Caco-2 (cell line): ENCODE measurements around the gene MTCL3.

Source experiments
- BruUV-seq: library from RNA; stranded (reverse); fragments of 400-500 nt; replicated peaks from 2 replicates; lab custom pipeline; 2021; lab: Mats Ljungman, UMichigan
- CTCF ChIA-PET: fragments of 300-600 bp; sonication (Branson Sonifier 250); formaldehyde crosslinking; loops from one replicate; lab custom pipeline; 2022; ENCODE audit warnings: antibody characterized with exemption; lab: Charles Lee
- POLR2A ChIA-PET: fragments of 300-600 bp; sonication (Branson Sonifier 250); formaldehyde crosslinking; loops from one replicate; lab custom pipeline; 2022; ENCODE audit warnings: antibody characterized with exemption; lab: Charles Lee
- DNase-seq, 2 experiments: peaks; one replicate each; pipeline versions ENCODE4 v3.0.0 to v3.0.0-alpha.2; 2020 to 2022
- H3K27me3 ChIP-seq: replicated peaks from 2 replicates; pipeline ENCODE4 v1.6.0; 2011; ENCODE audit warnings: low read length; ENCODE audit not compliant: control insufficient read depth, insufficient read depth
- H3K36me3 ChIP-seq: 2 replicates; pipeline ENCODE4 v1.5.1; 2011; ENCODE audit warnings: low read length; ENCODE audit not compliant: control insufficient read depth, insufficient read depth
- H3K4me1 ChIP-seq: fragments of 250-450 bp; sonication (Bioruptor Pico); 2 replicates; pipeline ENCODE4 v1.5.1; 2020; ENCODE audit warnings: mild to moderate bottlenecking
- H3K4me3 ChIP-seq: 2 replicates; pipeline ENCODE4 v1.5.1; 2011; ENCODE audit warnings: low read depth, mild to moderate bottlenecking, control low read depth, low read length
- H3K9me3 ChIP-seq: fragments of 250-450 bp; sonication (Bioruptor Pico); 2 replicates; pipeline ENCODE4 v1.5.1; 2020; ENCODE audit warnings: mild to moderate bottlenecking, moderate library complexity
- H3K27ac Mint-ChIP-seq: one replicate; pipeline ENCODE4 v1.8.0; 2022; ENCODE audit warnings: mixed read lengths; ENCODE audit not compliant: unreplicated experiment
- H3K27me3 Mint-ChIP-seq: one replicate; pipeline ENCODE4 v1.8.0; 2022; ENCODE audit warnings: mixed read lengths; ENCODE audit not compliant: insufficient read depth, unreplicated experiment
- H3K36me3 Mint-ChIP-seq: one replicate; pipeline ENCODE4 v1.8.0; 2022; ENCODE audit warnings: mild to moderate bottlenecking, mixed read lengths; ENCODE audit not compliant: insufficient read depth, unreplicated experiment
- H3K4me1 Mint-ChIP-seq: one replicate; pipeline ENCODE4 v1.8.0; 2022; ENCODE audit warnings: low read depth, mixed read lengths; ENCODE audit not compliant: unreplicated experiment
- H3K4me3 Mint-ChIP-seq: one replicate; pipeline ENCODE4 v1.8.0; 2022; ENCODE audit warnings: mild to moderate bottlenecking, moderate library complexity, mixed read lengths; ENCODE audit not compliant: unreplicated experiment
- H3K9me3 Mint-ChIP-seq: one replicate; pipeline ENCODE4 v1.8.0; 2022; ENCODE audit warnings: mixed read lengths; ENCODE audit not compliant: unreplicated experiment
- intact Hi-C: fragments of 100-400 bp; cut with micrococcal nuclease; formaldehyde crosslinking; loops from one replicate; pipeline ENCODE4 v1.10.0; 2022; ENCODE audit not compliant: unreplicated experiment
- TF ChIP-seq, protein P1 (sequence below), 2 experiments: fragments of 200-600 bp in 1 of 2; IDR thresholded peaks; 1 replicate in 1 of 2; 2 replicates in 1 of 2; pipeline versions ENCODE4 v1.5.1 to v1.8.0; 2011 to 2022; ENCODE audit warnings: antibody characterized with exemption in 1 of 2, control low read depth in 1 of 2, inconsistent platforms in 1 of 2, low read depth in 1 of 2, low read length in 1 of 2, mild to moderate bottlenecking in 1 of 2, moderate library complexity in 1 of 2; ENCODE audit not compliant: insufficient read depth in 1 of 2, severe bottlenecking in 1 of 2, unreplicated experiment in 1 of 2

The MTCL3 gene

GRCh38 chr6:127458222-127458621 is 60.9 kb downstream of the MTCL3 start:
- Histone ChIP-seq H3K36me3 (no peaks in the 10 kb centered on the region), H3K4me1 (no peaks in the 10 kb centered on the region), H3K9me3 (no peaks in the 10 kb centered on the region), H3K4me3 (no peak overlapping the region), H3K27me3 (no peaks in the 10 kb centered on the region)
- H3K27me3 Mint-ChIP-seq, result peaks cover 7% of the 10 kb centered on the region
- POLR2A ChIA-PET, result no interaction called here
- CTCF ChIA-PET, result no interaction called here
- H3K36me3 Mint-ChIP-seq, result no peaks in the 10 kb centered on the region
- DNase-seq, result no peak
- H3K9me3 Mint-ChIP-seq, result no peaks in the 10 kb centered on the region
- BruUV-seq, result no TSS peak
- TF ChIP-seq, protein P1, sequence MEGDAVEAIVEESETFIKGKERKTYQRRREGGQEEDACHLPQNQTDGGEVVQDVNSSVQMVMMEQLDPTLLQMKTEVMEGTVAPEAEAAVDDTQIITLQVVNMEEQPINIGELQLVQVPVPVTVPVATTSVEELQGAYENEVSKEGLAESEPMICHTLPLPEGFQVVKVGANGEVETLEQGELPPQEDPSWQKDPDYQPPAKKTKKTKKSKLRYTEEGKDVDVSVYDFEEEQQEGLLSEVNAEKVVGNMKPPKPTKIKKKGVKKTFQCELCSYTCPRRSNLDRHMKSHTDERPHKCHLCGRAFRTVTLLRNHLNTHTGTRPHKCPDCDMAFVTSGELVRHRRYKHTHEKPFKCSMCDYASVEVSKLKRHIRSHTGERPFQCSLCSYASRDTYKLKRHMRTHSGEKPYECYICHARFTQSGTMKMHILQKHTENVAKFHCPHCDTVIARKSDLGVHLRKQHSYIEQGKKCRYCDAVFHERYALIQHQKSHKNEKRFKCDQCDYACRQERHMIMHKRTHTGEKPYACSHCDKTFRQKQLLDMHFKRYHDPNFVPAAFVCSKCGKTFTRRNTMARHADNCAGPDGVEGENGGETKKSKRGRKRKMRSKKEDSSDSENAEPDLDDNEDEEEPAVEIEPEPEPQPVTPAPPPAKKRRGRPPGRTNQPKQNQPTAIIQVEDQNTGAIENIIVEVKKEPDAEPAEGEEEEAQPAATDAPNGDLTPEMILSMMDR (IDR thresholded peaks at IDR 0.05; ENCODE audit: insufficient read depth in 1 of 2, low read depth in 1 of 2, low read length in 1 of 2, severe bottlenecking in 1 of 2, unreplicated experiment in 1 of 2), result no peak
- intact Hi-C loops, result no loop called here
- H3K4me1 Mint-ChIP-seq, result no peaks in the 10 kb centered on the region
- H3K4me3 Mint-ChIP-seq, result no peak overlapping the region
- H3K27ac Mint-ChIP-seq, result no peak overlapping the region

- no TSS peak for BruUV-seq
- H3K27me3 Mint-ChIP-seq, result peaks cover 7% of the 10 kb centered on the region
- Histone ChIP-seq H3K4me3 (no peak overlapping the region), H3K4me1 (no peaks in the 10 kb centered on the region), H3K27me3 (no peaks in the 10 kb centered on the region), H3K36me3 (no peaks in the 10 kb centered on the region), H3K9me3 (no peaks in the 10 kb centered on the region)
- intact Hi-C loops, result no loop called here
- POLR2A ChIA-PET, result no interaction called here
- CTCF ChIA-PET, result no interaction called here
- no peaks in the 10 kb centered on the region for H3K4me1 Mint-ChIP-seq
- no peaks in the 10 kb centered on the region for H3K36me3 Mint-ChIP-seq
- TF ChIP-seq, protein P1 (IDR thresholded peaks at IDR 0.05; ENCODE audit: insufficient read depth in 1 of 2, low read depth in 1 of 2, low read length in 1 of 2, severe bottlenecking in 1 of 2, unreplicated experiment in 1 of 2), result no peak
- H3K9me3 Mint-ChIP-seq, result no peaks in the 10 kb centered on the region
- no peak overlapping the region for H3K27ac Mint-ChIP-seq
- no peak overlapping the region for H3K4me3 Mint-ChIP-seq
- DNase-seq, result no peak
These were observed 61.6 kb downstream of the MTCL3 start for GRCh38 chr6:127457456-127458064.

GRCh38 chr6:127456465-127456864 is 62.7 kb downstream of the MTCL3 start:
- H3K4me1 Mint-ChIP-seq, result no peaks in the 10 kb centered on the region
- peaks cover 11% of the 10 kb centered on the region for H3K27me3 Mint-ChIP-seq
- H3K27me3 ChIP-seq, result no peaks in the 10 kb centered on the region
- no peak overlapping the region for H3K4me3 ChIP-seq
- BruUV-seq, result no TSS peak
- TF ChIP-seq, protein P1 (IDR thresholded peaks at IDR 0.05; ENCODE audit: insufficient read depth in 1 of 2, low read depth in 1 of 2, low read length in 1 of 2, severe bottlenecking in 1 of 2, unreplicated experiment in 1 of 2), result no peak
- no peaks in the 10 kb centered on the region for H3K4me1 ChIP-seq
- H3K9me3 Mint-ChIP-seq, result no peaks in the 10 kb centered on the region
- DNase-seq, result no peak
- intact Hi-C loops, result no loop called here
- no peak overlapping the region for H3K4me3 Mint-ChIP-seq
- POLR2A ChIA-PET, result no interaction called here
- H3K36me3 Mint-ChIP-seq, result no peaks in the 10 kb centered on the region
- no peak overlapping the region for H3K27ac Mint-ChIP-seq
- H3K9me3 ChIP-seq, result no peaks in the 10 kb centered on the region
- H3K36me3 ChIP-seq, result no peaks in the 10 kb centered on the region
- CTCF ChIA-PET, result no interaction called here
